Upper lobe of left lung (tissue), 4 donors: ENCODE data around the gene ARID3A.

ENCODE experiments used
- CTCF ChIP-seq, 6 experiments: fragments of 450-650 bp in 4 of 6; fragments of 200-600 bp in 2 of 6; sonication (generic) in 2 of 6; IDR thresholded peaks; one replicate each; pipeline ENCODE4 v1.5.1; 2016 to 2019; ENCODE audit warnings: antibody characterized with exemption in 6 of 6
- EP300 ChIP-seq, 4 donors: sonication (generic); formaldehyde crosslinking; IDR thresholded peaks; one replicate each; pipeline ENCODE4 v1.5.1; 2017; ENCODE audit warnings: antibody characterized with exemption in 4 of 4, control low read depth in 2 of 4
- POLR2A ChIP-seq, 4 donors: fragments of 450-650 bp; IDR thresholded peaks; one replicate each; pipeline ENCODE4 v1.5.1; 2016 to 2017; ENCODE audit warnings: antibody characterized with exemption in 4 of 4, mild to moderate bottlenecking in 2 of 4
- POLR2AphosphoS5 ChIP-seq, 2 donors: sonication (generic); formaldehyde crosslinking; IDR thresholded peaks; one replicate each; pipeline ENCODE4 v1.5.1; 2017; ENCODE audit warnings: antibody characterized with exemption in 2 of 2

DNA sequence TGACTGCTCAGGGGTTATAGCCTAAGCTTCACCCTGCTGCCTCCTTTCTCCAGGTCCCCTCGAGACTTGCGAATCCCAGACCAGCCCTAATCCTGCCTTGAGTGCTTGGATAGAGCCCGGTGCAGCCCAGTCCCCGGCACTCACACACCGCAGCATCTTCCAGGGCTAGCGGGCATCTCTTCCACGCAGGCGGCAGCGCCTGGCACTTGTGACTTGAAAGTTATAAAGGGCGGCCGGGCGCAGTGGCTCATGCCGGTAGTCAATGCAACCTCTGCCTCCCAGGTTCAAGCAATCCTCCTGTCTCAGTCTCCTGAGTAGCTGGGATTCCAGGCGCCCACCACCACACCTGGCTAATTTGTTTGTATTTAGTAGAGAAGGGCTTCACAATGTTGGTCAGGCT is 60.2 kb downstream of the ARID3A start:
- TF ChIP-seq POLR2A (IDR thresholded peaks at IDR 0.05) (no peak), CTCF (IDR thresholded peaks at IDR 0.05) (no peak), POLR2AphosphoS5 (IDR thresholded peaks at IDR 0.05) (no peak), EP300 (IDR thresholded peaks at IDR 0.05) (no peak)
